KG1 (cell line): ENCODE data around the gene ADAMTS17.

Experiments
- DNase-seq: peaks from one replicate; lab custom pipeline; 2025; lab: John Stamatoyannopoulos, UW

Gene ADAMTS17

DNA sequence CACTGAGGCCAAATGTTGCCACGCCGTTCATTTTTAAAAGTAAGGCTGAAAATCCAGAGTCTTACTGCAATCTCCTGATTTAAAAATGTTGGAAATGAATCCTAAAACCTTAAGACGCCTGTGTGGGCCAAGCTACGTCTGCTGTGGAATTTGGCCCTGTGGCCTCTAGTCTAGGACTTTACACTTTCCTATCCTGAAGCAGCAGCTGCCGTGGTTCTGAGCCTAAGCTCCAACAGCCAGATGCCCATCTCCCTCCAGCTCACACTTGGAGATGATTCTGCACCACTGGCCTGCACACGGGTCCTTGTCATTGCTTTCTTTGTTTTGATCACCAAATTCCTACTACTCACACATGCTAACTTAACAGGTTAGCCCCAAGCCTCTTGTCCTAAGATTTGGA, 322.2 kb downstream of the ADAMTS17 start:
- no peak for DNase-seq

DNA sequence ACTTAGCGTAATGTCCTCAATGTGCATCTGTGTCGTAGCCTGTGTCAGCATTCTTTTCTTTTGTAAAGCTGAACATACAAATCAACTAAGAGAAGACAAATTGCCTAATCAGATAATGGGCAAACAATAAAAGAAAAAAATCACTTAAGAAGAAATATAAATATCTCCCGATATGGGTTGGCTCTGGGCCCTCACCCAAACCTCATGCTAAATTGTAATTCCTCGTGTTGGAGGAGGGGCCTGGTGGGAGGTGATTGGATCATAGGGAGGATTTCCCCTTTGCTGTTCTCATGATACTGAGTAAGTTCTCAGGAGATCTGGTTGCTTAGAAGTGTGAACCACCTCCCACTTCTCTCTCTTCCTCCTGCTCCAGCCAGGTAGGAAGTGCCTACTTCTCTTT, 323.6 kb downstream of the ADAMTS17 start:
- no peak for DNase-seq

DNA sequence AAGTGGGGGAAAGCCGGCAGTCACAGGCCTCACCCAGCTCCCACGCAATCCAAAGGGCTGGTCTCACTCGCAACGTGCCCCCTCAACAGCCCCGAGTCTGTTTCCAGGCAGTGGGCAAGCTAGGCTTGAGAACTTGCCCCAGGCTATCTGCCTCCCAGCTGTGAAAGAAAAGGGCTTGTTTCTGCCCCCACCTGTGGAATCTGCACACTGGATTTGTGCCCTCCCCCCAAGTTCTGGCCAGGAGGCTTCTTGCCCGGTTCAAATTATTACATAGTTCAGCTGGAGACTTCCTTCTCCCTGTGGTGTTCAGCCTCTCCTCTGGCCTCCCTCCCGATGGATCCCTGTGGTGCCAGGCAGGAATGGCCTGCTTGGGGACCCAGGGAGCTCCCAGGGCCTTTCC, 324.6 kb downstream of the ADAMTS17 start:
- no peak for DNase-seq

DNA sequence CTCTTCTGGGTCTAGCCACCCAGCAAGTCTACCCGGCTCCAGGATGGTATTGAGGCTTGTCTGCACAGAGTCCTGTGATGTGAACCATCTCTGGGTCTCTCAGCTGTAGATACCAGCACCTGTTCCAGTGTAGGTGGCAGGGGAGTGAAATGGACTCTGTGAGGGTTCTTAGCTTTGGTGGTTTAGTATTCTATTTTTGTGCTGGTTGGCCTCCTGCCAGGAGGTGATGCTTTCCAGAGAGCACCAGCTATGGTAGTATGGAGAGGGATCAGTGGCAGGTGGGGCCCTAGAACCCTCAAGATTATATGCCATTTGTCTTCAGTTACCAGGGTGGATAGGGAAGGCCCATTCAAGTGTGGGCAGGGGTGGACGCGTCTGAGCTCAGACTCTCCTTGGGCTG, 325.1 kb downstream of the ADAMTS17 start:
- DNase-seq, result no peak

DNA sequence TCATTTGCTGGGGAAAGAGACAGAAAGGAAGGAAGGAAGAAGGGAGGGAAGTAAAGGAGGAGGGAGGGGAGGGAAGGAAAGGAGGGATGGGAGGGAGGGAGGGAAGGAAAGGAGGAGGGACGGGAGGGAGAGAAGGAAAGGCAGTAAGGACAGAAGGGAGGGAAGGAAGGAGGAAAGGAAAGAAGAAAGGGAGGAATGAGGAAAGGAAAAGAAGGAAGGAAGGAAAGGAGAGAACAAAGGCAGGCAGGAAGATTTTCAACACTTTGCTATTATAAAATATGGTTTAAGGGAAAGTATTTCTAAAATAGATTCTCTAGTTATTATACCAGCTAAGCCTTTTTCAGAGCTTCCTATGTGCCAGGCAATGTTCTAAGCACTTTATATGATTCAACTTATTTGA, 330.5 kb downstream of the ADAMTS17 start:
- no peak for DNase-seq

DNA sequence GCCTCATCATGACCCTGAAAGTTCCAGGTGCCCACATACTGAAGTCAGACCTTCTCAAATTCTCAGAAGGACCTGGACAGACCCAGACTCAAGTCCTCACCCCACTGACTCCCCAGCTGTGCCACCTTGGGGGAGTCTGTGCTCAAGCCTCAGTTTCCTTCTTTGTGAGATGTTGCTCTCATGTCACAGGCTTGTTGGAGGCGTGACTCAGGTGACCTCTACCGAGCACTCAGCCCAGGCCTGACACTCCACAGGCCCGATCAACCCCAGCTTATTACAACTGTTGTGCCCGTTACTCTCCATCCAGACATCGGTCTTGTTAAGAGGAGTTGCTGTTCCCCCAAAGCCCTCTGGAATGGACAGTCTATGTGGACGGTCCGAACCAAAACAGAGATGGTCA, 332.4 kb downstream of the ADAMTS17 start:
- no peak for DNase-seq

DNA sequence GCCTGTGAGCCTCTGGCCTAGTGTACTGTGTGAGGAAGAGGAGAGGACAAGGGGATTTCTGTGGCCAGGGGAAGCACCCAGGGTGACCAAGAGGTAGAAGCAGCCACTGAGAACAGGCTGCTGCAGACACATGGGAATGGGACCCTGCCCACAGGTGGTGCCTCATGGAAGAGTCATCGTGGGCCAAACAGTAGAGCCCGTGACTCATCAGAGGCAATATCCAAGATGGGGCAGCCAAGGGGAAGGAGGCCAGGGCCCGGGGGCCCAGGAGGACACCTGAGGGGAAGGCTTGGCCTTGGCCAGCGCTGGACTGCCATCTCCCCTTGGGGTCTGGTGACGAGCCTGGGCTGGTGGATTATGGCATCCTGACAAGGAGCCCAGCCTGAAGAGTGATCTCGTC, 333.5 kb downstream of the ADAMTS17 start:
- DNase-seq, result no peak

DNA sequence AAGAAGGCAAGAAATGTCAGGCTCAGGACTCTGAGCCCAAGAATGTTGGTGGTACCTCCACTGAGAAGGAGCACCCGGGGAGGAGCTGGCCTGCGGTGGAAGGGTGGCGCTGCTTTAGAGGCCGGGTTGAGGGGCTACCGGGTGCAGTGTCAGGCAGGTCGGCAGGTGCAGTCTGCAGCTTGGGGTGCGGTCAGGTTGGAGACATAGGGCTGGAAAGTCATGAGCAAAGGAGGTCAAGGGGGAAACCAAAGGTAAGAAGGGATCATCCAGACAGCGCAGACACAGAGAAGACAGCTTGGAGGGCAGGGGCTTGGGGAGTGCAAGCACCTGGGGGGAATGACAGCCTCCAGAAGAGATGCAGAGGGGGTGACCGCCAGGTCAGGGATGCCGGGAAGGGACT, 334.2 kb downstream of the ADAMTS17 start:
- DNase-seq, result no peak

DNA sequence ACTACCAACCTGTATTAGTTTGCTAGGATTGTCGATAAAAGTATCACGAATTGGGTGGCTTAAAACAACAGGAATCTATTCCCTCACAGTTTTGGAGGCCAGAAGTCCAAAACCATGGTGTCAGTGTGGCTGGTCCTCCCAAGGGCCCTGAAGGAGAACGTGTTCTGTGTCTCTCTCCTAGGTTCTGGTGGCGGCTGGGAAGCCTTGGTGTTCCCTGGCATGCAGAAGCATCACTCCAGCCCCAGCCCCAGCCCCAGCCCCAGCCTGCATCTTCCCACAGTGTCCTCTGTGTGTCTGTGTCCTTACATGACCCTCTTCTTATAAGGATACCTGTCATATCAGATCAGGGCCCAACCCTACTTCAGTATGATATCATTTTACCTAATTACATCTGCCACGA, 336.1 kb downstream of the ADAMTS17 start:
- no peak for DNase-seq

DNA sequence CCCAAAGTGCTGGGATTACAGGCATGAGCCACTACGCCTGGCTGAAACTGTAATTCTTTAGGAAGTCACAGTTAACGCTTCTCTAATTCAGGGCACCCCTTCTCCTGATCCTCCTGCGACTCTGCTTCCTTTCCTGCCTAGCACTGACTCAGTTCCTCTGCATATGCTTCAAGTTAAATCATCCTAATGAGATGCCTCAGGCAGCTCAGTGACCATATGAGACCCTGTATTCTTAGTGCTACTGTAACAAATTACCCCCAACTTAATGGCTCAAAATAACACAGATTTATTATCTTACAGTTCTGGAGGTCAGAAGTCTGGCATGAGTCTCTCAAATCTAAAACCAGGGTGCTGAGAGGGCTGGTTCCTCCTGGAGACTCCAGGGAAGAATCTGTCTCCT, 336.8 kb downstream of the ADAMTS17 start:
- DNase-seq, result no peak

DNA sequence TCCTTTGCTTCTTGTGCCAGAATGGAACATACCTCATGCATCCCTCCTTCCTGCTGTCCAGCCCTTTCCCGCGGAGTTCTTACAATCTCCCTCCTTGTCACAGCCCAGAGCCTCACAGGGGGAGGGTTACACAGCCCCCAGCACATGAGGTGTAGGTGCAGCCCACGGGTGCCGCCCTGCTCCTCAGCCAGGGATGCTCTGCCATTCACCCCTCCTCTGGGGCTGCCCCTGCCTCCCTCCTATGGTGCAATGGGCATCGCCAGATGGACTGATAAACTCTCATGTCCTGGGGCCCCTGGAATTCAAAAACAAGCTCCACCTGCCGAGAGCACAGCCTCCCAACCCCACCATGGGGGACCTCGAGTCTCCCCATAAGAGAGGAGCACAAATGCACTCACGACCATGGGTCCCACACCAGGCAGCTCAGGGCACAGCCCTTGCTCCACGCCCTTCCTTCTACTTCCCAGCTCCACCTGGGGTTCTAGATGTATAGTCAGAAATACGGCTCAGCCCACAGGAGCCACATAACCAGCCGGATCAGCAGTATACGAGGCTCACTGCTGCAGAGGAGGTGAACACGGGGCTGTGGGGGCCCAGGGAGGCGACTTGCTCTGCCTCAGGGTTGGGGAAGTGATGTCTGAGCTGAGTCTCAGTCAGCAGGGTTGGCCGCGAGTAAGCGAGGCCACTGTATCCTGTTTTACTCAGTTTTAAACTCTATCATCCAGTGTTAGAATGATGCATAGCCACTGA, 338.8 kb downstream of the ADAMTS17 start:
- DNase-seq, result no peak

DNA sequence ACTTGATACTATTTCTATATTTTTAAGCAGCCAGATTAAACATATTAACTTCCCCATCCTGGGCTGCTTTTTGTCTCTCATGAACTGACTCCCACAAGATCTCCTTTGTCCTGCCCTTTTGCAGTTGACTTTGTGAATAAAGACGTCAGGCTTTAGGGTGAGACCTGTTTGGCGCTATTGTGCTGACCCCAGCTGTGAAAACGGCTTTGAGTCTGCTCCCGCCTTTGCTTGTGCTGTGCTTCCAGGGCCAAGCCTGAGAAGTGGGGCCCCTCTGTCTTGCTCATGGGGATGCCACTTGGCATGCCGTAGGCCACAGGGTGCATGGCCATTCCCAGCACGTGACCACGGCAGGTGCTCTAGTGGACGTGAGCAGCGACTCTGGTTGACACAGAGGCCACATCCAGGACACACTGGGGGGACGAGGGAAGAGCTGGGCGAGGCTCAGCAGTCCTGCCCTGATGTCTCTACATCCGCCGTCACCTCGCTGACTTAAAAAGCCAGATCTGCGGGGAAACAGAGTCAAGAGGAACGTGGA, 339.6 kb downstream of the ADAMTS17 start:
- DNase-seq, result no peak

DNA sequence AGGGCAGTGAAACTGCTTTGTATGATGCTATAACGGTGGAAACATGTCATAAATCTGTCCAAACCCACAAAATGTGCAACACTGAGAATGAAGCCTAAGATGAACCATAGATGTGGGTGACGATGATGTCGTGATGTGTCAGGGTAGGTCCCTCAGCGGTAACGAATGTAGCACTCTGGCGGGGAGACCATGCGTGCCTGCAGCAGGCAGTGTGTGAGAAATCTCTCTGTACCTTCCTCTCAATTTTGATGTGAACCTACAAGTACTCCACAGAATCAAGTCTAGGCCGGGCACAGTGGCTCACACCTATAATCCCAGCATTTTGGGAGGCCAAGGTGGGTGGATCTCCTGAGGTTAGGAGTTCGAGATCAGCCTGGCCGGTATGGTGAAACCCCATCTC, 340.4 kb downstream of the ADAMTS17 start:
- no peak for DNase-seq

DNA sequence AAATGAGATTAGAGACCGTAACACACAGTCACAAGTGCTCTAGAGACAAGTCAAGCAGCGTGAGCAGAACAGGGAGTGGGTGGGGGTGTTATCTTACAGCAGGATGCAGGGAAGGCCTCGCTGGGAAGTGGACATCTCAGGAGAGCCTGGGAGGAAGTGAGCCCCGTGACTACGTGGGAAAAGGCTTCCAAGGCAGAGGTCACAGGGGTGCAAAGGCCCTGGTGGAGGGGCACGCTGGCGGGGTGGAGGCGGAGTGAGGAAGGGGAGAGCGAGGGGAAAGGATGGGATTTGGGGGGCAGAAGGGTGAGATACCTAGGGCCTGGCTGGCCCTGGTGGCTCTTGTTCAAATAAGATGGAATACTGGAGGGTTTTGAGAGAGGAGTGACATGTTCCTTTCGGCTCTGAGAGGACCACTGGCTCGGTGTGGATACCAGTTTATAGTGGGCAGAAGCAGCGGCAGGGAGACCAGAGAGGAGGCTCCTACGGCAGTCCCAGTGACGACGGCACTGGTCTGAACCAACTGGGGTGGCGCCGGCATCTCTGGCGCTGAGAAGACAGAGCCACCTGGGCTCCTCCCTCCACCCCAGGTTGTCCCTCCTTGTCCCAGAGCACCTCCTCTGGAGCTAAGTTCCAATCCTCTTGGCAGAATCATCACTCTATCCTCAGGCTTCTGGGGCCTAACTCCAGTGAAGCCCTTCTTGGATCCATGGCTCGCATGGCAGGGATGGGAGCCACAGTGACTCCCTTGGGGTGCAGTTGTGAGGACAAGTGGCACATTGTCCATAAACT, 342.3 kb downstream of the ADAMTS17 start:
- DNase-seq, result no peak

DNA sequence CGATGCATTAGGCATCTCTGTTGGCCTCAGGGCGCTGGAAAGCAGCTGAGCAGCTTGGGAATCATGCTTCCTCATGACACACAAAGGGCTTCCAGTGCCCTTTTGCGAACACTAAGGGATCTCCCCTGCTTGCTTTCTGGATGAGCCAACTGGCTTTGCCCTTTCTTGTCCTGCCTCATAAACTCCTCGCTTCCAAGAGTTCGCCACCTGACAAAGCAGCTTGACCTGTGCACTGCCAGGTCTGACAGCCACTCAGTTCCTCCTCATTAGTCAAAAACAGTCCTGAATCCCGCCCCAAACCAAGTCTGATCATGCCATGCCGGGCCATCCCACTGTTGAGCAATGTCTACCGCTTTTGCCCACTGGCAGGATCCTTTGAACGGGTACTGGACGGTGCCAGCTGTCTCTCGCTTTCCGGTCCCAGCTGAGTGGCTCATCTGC, 343.1 kb downstream of the ADAMTS17 start:
- DNase-seq, result no peak

DNA sequence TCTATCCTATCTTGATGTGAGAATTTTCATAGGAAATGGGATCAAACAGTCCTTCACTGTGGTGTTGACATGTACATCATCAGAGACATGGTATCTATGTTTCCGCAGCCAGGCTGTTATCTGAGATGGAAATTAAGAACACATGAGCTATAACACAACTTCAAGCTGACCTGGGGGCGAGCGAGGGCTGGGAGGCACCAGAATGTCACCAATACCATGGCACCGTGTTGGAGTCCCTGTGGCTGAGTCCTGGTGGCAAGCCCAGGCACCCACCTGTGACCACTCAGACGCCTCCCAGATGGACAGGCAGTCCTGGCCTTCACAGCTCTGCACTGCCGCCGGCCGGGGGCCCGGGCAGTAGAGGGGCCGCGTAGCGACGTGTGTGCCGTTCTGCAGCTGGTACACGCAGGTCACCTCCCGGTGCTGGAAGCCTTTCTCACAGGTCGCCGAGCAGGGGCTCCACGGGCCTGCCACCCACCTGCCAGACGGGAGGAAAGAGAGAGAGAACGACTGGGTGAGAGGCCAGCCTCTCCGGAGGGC, 344.6 kb downstream of the ADAMTS17 start:
- no peak for DNase-seq

DNA sequence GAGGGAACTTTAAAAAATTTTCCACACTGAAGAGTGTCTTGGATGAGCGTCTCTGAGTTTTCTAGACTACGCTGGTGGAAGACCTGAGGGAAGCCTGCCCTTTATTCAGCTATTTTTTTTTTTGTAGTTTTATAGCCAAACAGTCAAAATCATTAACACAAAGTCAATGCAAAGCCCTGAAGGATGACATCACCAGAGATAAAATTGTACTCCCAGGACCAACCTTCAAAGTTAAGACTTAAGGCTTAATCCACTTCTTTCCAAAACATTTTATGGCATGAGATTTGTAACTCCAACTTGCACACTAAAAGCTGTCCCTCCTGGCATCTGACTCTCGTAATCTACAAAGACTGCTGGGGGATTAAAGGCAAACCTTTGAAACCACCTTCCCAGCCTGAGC, 345.1 kb downstream of the ADAMTS17 start:
- DNase-seq, result no peak

DNA sequence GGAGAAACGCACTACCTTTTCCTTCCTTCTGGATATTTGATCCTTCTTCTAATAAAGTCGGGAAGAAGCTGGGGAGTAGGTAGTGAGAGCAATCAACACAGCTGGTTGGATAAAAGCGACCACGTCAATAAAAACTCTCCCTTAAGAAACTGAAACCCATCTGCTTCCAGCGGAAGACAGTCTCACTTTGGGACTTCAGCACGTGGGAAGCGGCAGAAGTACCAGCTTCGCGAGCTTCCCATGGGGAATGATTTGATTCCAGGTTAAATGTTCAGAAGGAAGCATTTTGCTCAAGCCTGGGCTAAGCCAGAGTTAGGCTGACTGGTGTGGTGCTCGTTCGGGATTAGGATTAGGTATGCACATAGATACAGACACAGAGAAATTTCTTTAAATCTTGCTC, 346.2 kb downstream of the ADAMTS17 start:
- DNase-seq, result no peak

DNA sequence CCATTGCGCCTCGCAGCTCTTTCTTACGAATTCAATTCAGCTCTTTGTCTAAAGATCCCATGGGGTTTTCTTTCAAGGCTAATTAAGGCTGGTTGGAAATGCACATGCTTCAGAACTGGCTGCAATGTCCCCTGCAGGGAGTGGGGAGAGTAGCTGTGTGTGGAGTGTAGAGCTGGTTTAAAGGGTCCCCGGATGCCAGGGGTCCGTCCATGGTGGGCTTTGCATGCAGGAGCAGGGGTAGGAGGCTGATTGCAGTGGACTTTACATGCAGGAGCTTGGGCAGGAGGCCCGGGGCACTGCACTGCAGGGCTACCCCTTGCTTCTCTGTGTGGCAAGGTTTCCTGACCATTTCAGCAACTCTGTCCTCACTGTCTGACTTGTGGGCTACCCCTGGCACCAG, 346.9 kb downstream of the ADAMTS17 start:
- DNase-seq, result no peak

DNA sequence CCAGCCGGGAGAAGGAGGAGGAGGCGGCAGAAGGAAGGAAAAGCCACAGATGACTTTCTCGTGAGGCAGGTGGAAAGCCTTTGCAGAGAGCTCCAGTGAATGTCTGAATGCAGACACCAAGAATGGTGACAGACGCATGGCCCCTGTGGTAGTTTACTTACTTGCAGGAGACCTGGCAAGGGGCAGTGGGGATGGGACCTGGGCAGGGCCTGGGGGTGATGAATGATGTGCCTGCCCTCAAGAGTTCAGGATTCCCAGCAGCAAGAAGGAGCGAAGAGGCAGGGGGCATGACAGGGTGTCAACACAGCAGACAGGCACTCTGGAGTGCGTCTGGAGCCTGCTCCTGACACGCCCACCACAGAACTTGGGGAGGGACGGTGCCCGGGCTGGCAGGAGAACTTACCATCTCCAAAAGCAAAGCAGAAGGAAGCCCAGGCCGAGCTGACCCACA, 348.1 kb downstream of the ADAMTS17 start:
- DNase-seq, result no peak

DNA sequence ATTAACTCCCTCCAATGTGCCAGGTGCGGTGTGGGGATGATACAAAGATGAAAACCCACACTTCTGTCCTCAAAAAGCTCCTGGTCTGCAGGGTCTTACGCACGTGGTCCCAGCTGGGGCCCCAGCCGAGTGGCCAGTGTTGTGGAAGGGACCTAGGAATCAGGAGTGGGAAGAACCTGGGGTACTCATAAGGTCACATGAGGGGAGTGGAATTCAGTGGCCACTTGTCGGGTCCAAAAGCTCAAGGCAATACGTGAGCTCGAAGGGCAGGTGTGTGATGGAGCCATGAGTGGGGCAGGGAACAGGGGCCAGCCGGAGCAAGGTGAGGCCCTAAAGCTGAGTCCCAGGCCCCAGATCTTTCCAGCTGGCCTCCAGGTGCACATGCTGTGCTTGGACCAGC, 348.5 kb downstream of the ADAMTS17 start:
- no peak for DNase-seq

DNA sequence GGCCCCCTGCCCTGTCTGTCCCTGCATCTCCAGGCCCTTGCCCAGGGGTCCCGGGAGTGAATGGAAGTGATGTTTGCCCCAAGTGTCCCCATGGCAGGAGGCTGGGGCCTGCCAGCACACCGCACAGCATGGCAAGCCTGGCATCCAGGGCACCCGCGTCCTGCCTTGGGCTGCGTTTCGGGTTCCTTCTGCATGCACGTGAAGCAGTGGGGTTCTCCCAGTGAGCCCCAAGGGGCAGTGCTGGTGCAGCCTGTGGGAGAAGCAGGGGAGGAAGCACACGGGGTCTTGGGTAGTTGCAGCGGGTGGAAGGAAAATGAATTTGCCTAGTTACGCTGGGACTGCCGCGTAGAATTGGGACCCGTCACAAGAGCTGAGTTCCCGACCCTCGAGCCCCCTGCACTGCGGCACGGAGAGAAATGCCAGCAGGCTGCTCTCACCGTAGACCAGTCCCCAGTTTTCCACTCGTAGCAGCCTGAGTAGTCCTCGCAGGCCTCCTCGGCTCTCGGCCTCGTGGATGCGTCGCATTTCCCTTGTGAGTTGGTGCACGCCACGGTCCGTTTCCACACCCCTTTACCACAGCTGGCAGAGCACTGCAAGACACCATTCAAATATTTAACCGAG, 349.1 kb downstream of the ADAMTS17 start:
- no peak for DNase-seq

DNA sequence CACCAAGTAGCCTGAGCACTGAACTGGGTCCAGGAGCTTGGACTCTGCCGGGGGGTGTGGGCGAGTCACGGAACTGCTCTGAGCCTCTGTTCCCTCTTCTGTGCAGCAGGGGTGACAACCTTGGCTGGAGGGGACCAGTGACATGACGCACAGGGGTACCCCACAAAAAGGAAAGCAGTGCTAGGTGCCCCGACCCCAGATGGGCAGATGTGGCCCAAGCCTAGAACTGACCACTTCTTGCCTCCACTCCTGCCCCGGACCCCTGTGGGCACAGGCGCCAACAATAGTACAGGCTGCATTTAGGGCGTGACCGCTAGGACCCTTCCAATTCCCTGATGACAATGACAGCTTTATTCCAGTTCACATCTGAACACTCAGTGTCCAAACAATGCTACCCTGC, 352.7 kb downstream of the ADAMTS17 start:
- DNase-seq, result no peak
